NB4 (cell line): ENCODE data around the gene STAT5B.

Experiments
- DNase-seq: peaks from one replicate; pipeline ENCODE4 v3.0.0; 2010; ENCODE audit warnings: low read depth
- H3K4me3 ChIP-seq: one replicate; pipeline ENCODE4 v1.5.1; 2011; ENCODE audit warnings: mild to moderate bottlenecking, low read depth, low read length, moderate library complexity
- MYC ChIP-seq: IDR thresholded peaks from 2 replicates; pipeline ENCODE4 v1.6.1; 2011; ENCODE audit warnings: low read depth, low read length
- POLR2A ChIP-seq: IDR thresholded peaks from 2 replicates; pipeline ENCODE4 v1.6.1; 2011; ENCODE audit warnings: mild to moderate bottlenecking; ENCODE audit not compliant: insufficient read length; ENCODE audit errors: extremely low read depth
- TF ChIP-seq, protein P1 (sequence below): IDR thresholded peaks from 2 replicates; pipeline ENCODE4 v1.6.1; 2011; ENCODE audit warnings: low read depth, low read length
- TF ChIP-seq, protein P2 (sequence below): IDR thresholded peaks from one replicate; pipeline ENCODE4 v1.5.1; 2012; ENCODE audit warnings: low read depth, low read length

The STAT5B gene

DNA sequence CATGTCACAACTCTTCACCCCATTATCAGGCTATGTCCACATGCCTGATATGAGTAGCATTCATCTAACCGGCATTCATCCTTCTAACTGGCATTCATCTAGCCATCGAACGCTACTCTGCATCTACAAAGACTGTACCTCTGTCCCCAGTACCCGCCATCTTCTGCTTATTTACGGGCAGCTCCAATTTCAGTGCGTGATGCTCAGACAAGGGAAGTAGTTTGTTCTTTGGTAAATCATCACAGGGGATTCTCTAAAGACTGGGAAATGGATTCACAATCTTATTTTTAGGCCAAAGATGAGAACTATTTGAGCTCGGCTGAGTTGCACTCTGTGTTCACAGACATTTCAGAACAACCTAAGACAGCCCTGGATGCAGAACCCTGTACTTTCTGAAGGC is 39.4 kb downstream of the STAT5B start:
- no peak for DNase-seq
- H3K4me3 ChIP-seq: no peak overlapping the region
- no peak for TF ChIP-seq MYC
- TF ChIP-seq, protein P1, sequence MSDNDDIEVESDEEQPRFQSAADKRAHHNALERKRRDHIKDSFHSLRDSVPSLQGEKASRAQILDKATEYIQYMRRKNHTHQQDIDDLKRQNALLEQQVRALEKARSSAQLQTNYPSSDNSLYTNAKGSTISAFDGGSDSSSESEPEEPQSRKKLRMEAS: no peak
- TF ChIP-seq, protein P2, sequence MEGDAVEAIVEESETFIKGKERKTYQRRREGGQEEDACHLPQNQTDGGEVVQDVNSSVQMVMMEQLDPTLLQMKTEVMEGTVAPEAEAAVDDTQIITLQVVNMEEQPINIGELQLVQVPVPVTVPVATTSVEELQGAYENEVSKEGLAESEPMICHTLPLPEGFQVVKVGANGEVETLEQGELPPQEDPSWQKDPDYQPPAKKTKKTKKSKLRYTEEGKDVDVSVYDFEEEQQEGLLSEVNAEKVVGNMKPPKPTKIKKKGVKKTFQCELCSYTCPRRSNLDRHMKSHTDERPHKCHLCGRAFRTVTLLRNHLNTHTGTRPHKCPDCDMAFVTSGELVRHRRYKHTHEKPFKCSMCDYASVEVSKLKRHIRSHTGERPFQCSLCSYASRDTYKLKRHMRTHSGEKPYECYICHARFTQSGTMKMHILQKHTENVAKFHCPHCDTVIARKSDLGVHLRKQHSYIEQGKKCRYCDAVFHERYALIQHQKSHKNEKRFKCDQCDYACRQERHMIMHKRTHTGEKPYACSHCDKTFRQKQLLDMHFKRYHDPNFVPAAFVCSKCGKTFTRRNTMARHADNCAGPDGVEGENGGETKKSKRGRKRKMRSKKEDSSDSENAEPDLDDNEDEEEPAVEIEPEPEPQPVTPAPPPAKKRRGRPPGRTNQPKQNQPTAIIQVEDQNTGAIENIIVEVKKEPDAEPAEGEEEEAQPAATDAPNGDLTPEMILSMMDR: no peak
- TF ChIP-seq POLR2A: no peak

DNA sequence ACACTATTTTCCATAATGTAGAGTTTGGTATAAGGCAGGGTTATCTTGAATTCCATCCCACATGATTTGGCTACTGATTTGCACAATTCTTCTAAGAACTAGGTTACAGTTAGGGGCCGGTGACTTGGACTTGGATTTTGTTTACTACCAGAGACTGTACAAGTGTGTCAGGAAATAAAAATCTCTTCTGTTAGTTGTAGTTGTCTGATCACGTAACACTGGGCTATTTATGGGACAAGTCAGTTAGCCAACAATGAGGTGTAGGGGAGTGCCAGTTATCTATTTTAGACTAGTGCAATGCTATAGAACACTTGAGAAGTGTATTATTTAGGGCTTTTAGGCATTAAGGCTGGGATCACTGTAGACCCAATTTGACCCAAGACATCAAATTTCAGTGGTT is 42.2 kb downstream of the STAT5B start:
- no peak for DNase-seq

DNA sequence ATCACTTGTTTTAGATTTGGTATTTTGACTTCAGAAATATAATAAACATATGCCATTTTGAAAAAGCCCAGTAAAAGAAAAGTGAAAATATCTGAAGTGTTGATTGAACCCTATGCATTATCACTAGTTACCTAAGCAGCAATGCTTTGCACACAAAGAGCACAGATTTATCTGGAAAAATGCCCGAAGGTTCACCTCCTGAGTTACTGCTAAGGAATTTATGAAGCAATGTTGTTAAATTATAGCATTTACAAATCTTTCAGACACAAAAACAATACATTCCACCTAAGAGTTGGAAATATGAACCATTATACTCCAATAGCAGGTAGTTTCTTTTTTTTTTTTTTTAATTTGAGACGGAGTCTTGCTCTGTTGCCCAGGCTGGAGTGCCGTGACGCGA is 43.0 kb downstream of the STAT5B start:
- TF ChIP-seq MYC: no peak
- TF ChIP-seq, protein P2: no peak
- TF ChIP-seq, protein P1: no peak
- no peak for TF ChIP-seq POLR2A
- no peak for DNase-seq
- H3K4me3 ChIP-seq: no peak overlapping the region

More for the DNA sequence above, 42.2 kb downstream of the STAT5B start:
- TF ChIP-seq MYC (no peak), POLR2A (no peak)
- TF ChIP-seq, protein P2: no peak
- TF ChIP-seq, protein P1: no peak
- no peak overlapping the region for H3K4me3 ChIP-seq

DNA sequence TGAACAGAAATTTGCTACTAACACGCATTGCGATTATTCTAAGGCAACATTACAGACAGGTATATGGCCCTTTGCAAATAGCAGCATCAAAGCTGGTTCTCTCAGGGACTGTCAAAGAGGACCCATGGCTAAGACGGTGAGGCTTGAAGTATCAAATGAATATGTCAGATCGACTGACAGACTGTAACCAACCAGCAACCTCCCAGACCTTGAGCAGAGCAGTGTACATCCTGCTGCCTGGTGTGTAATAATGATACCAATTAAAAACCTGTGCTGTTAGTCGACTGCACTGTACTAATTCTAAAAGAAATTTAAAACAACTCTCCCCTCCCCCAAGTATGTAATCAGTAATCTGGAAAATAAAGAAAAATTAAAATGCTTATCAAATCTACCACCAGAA is 46.0 kb downstream of the STAT5B start:
- no peak for DNase-seq

DNA sequence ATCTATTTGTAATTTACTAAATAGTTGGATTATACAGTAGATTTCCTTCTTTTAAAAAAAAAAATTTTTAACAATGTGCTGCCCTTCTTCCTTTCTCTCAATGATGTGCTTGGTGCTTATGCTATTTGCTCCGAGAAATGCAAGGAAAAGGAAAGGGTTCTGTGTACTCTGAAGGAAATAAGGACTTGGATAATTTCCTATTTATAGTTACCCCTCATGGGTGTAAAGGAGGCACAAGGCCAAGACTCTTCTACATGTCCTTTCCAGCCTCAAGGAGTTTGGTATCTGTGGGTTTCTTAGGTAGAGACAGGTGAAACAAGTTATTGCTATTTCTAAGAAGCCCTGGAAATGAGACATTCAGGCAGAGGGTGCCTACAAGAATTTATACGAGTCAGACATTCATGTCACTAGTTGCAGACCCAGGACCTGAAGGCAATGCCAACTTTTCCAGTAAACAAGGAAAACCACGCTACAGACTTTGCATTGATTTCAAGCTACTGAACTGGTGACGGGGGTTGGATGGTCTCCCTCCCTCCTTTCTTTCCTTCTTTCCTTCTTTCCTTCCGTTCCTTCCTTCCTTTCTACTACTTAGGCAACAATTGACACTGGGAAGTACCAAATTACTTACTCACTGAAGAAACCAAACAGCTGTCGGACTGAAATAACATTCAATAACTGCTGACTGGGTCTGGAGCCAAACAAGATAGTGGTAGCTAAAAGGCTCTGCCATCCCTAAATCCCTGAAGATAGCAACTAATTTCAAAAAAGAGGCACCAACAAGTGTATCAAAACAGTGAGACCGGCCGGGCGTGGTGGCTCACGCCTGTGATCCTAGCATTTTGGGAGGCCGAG is 48.1 kb downstream of the STAT5B start:
- TF ChIP-seq, protein P1: no peak
- TF ChIP-seq, protein P2: no peak
- H3K4me3 ChIP-seq: no peak overlapping the region
- DNase-seq: no peak

More for the DNA sequence above, 46.0 kb downstream of the STAT5B start:
- no peak overlapping the region for H3K4me3 ChIP-seq
- TF ChIP-seq, protein P1: no peak
- TF ChIP-seq, protein P2: no peak
- no peak for TF ChIP-seq POLR2A
- no peak for TF ChIP-seq MYC
